Liver (tissue), 9 donors: ENCODE measurements around the gene KLHL40. TPM values are rescaled to one million over a fixed set of nuclear protein-coding genes. Genes with fewer than 3 reads are reported as not detected.

ENCODE experiments used
- DNase-seq: peaks from one replicate; pipeline ENCODE4 v3.0.0-alpha.2; 2017; ENCODE audit warnings: low spot score
- H3K27ac ChIP-seq, 2 donors: one replicate each; pipeline ENCODE4 v1.7.0; 2013; ENCODE audit warnings: inconsistent platforms in 2 of 2, low read length in 2 of 2, control low read depth in 1 of 2, low read depth in 1 of 2, mild to moderate bottlenecking in 1 of 2
- H3K27me3 ChIP-seq, 4 donors: one replicate each; pipeline versions ENCODE4 v1.6.1 to v1.7.0; 2013; ENCODE audit warnings: low read length in 3 of 4, inconsistent platforms in 1 of 4, mild to moderate bottlenecking in 1 of 4, moderate library complexity in 1 of 4; ENCODE audit not compliant: control insufficient read depth in 4 of 4, insufficient read depth in 4 of 4
- H3K36me3 ChIP-seq, 4 donors: one replicate each; pipeline versions ENCODE4 v1.6.1 to v1.7.0; 2013; ENCODE audit warnings: low read length in 3 of 4, mild to moderate bottlenecking in 3 of 4, low read depth in 1 of 4, moderate library complexity in 1 of 4; ENCODE audit not compliant: control insufficient read depth in 4 of 4, insufficient read depth in 3 of 4
- H3K4me1 ChIP-seq, 4 donors: one replicate each; pipeline versions ENCODE4 v1.6.1 to v1.7.0; 2013; ENCODE audit warnings: low read length in 3 of 4, mild to moderate bottlenecking in 3 of 4, moderate library complexity in 1 of 4; ENCODE audit not compliant: control insufficient read depth in 4 of 4, insufficient read depth in 4 of 4
- H3K4me3 ChIP-seq, 3 donors: one replicate each; pipeline versions ENCODE4 v1.6.1 to v1.7.0; 2013; ENCODE audit warnings: low read length in 3 of 3, control low read depth in 1 of 3, low read depth in 1 of 3, mild to moderate bottlenecking in 1 of 3
- H3K9ac ChIP-seq, 2 donors: one replicate each; pipeline ENCODE4 v1.7.0; 2013; ENCODE audit warnings: low read length in 2 of 2, mild to moderate bottlenecking in 2 of 2, moderate library complexity in 2 of 2, control low read depth in 1 of 2, low read depth in 1 of 2
- H3K9me3 ChIP-seq, 4 donors: one replicate each; pipeline versions ENCODE4 v1.6.1 to v1.7.0; 2013; ENCODE audit warnings: low read length in 3 of 4; ENCODE audit not compliant: control insufficient read depth in 4 of 4
- FOXA1 ChIP-seq: IDR thresholded peaks from 2 replicates; pipeline ENCODE4 v1.6.1; 2016; ENCODE audit warnings: antibody characterized with exemption
- FOXA2 ChIP-seq: IDR thresholded peaks from 2 replicates; pipeline ENCODE4 v1.6.1; 2016; ENCODE audit warnings: antibody characterized with exemption
- GABPA ChIP-seq, 2 donors: IDR thresholded peaks in 1 of 2; conservative IDR thresholded peaks in 1 of 2; 2 replicates each; pipeline ENCODE4 v1.6.1; 2016; ENCODE audit warnings: antibody characterized with exemption in 2 of 2, mild to moderate bottlenecking in 1 of 2, moderate library complexity in 1 of 2
- HNF4A ChIP-seq, 2 donors: conservative IDR thresholded peaks; 2 replicates each; pipeline ENCODE4 v1.6.1; 2016; ENCODE audit warnings: antibody characterized with exemption in 2 of 2, mild to moderate bottlenecking in 2 of 2
- HNF4G ChIP-seq: IDR thresholded peaks from 2 replicates; pipeline ENCODE4 v1.6.1; 2016; ENCODE audit warnings: antibody characterized with exemption
- JUND ChIP-seq, 2 donors: IDR thresholded peaks; 2 replicates each; pipeline ENCODE4 v1.6.1; 2016; ENCODE audit warnings: antibody characterized with exemption in 2 of 2
- NR2F2 ChIP-seq: IDR thresholded peaks from 2 replicates; pipeline ENCODE4 v1.6.1; 2016; ENCODE audit warnings: antibody characterized with exemption
- RAD21 ChIP-seq, 2 donors: IDR thresholded peaks; 2 replicates each; pipeline ENCODE4 v1.6.1; 2016; ENCODE audit warnings: antibody characterized with exemption in 2 of 2, mild to moderate bottlenecking in 2 of 2
- RXRA ChIP-seq, 2 donors: IDR thresholded peaks; 2 replicates each; pipeline ENCODE4 v1.6.1; 2017 to 2018; ENCODE audit warnings: antibody characterized with exemption in 2 of 2, mild to moderate bottlenecking in 1 of 2
- SP1 ChIP-seq: IDR thresholded peaks from 2 replicates; pipeline ENCODE4 v1.6.1; 2018; ENCODE audit warnings: antibody characterized with exemption, mild to moderate bottlenecking
- TAF1 ChIP-seq: conservative IDR thresholded peaks from 2 replicates; pipeline ENCODE4 v1.6.1; 2016; ENCODE audit warnings: antibody characterized with exemption, mild to moderate bottlenecking
- YY1 ChIP-seq: IDR thresholded peaks from 2 replicates; pipeline ENCODE4 v1.6.1; 2016; ENCODE audit warnings: antibody characterized with exemption, mild to moderate bottlenecking
- WGBS: extraction: QIAGEN DNeasy Blood & Tissue Kit; methylation state at CpG from one replicate; pipeline ENCODE4 v1.1.7; 2013; 5-methylcytosine and 5-hydroxymethylcytosine counted together
- polyA plus RNA-seq, 2 donors: library from polyadenylated mRNA; stranded (reverse) in 1 of 2; unstranded in 1 of 2; fragments of 200-250 nt in 1 of 2; fragments of >200 nt in 1 of 2; fragmentation: Nextera tagmentation in 1 of 2; extraction: Ambion mirVana in 1 of 2; gene quantifications; one replicate each; pipeline versions ENCODE4 v1.2.1 to v1.2.3, GENCODE V29; 2013 to 2015
- total RNA-seq, 2 donors: library from RNA; depleted of rRNA; stranded (reverse); fragments of >200 nt; gene quantifications; one replicate each; pipeline ENCODE4 v1.2.3, GENCODE V29; 2014
- TF ChIP-seq, protein P1 (sequence below): IDR thresholded peaks from 2 replicates; pipeline ENCODE4 v1.6.1; 2016; ENCODE audit warnings: antibody characterized with exemption
- TF ChIP-seq, protein P2 (sequence below): IDR thresholded peaks from 2 replicates; pipeline ENCODE4 v1.6.1; 2016; ENCODE audit warnings: antibody characterized with exemption, mild to moderate bottlenecking
- TF ChIP-seq, protein P3 (sequence below): IDR thresholded peaks from 2 replicates; pipeline ENCODE4 v1.6.1; 2016; ENCODE audit warnings: antibody characterized with exemption
- TF ChIP-seq, protein P4 (sequence below): IDR thresholded peaks from 2 replicates; pipeline ENCODE4 v1.6.1; 2016; ENCODE audit warnings: antibody characterized with exemption
- TF ChIP-seq, protein P5 (sequence below): fragments of 150-350 bp; IDR thresholded peaks from 2 replicates; pipeline ENCODE4 v1.5.1; 2017; ENCODE audit warnings: improper control_type of control experiment, low read depth, low read length; ENCODE audit not compliant: missing input control
- donor health status: healthy.
- donor health status: healthy.
- donor health status: healthy.
- donor health status: healthy.
- donor health status: healthy.

Gene KLHL40
- total and polyA plus RNA-seq, 4 donors: not detected

DNA sequence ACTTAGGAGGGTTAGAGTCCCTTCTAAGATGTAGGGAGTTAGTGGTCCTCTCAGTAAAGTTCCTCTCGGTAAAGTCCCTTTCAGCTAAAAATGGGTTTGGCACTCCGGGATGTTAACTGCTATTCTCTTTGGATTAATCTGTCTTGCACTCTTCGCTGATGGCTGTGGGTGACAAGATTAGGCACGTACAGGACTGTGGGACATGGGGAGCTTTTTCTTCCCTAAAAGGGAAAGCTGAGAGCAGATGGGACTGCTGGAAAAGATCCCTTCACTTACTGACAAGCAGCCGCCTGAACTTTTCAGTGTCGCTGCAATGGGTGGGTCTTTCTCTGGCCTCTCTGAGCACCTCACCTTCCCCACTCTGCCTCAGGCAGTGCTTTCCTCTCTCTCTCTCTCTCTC, 33.7 kb downstream of the KLHL40 start (continued):
- TF ChIP-seq, protein P1, sequence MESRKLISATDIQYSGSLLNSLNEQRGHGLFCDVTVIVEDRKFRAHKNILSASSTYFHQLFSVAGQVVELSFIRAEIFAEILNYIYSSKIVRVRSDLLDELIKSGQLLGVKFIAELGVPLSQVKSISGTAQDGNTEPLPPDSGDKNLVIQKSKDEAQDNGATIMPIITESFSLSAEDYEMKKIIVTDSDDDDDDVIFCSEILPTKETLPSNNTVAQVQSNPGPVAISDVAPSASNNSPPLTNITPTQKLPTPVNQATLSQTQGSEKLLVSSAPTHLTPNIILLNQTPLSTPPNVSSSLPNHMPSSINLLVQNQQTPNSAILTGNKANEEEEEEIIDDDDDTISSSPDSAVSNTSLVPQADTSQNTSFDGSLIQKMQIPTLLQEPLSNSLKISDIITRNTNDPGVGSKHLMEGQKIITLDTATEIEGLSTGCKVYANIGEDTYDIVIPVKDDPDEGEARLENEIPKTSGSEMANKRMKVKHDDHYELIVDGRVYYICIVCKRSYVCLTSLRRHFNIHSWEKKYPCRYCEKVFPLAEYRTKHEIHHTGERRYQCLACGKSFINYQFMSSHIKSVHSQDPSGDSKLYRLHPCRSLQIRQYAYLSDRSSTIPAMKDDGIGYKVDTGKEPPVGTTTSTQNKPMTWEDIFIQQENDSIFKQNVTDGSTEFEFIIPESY: no peak
- TF ChIP-seq HNF4G: no peak
- no peak for TF ChIP-seq GABPA (IDR thresholded peaks at IDR 0.05 in 1 of 2, conservative IDR thresholded peaks at IDR 0.05 in 1 of 2)
- TF ChIP-seq YY1: no peak

DNA sequence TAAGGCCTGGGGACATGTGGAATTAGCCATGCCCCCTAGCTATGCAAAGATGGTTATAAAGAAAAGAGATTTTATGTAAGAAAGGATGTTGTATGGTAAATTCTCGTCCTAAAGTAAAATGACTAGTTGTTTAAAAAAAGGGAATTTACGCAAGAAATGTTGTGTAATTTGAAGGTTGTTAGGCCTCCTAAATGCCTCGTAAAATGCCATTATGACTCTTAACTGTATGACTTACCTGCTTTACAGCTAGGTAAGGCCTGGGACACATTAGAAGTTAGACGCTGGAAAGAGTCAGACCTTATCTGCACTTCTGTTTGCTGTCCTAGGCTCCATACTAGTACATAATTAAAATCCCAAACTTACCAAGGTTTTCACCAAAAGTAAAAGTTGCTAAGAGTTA, 34.8 kb downstream of the KLHL40 start:
- Histone ChIP-seq H3K9ac (no peak overlapping the region), H3K27ac (no peak overlapping the region), H3K9me3 (no peaks in the 10 kb centered on the region), H3K4me1 (no peaks in the 10 kb centered on the region), H3K4me3 (no peak overlapping the region), H3K27me3 (no peaks in the 10 kb centered on the region), H3K36me3 (no peaks in the 10 kb centered on the region)
- no peak for TF ChIP-seq TAF1
- no peak for TF ChIP-seq FOXA1
- TF ChIP-seq, protein P2, sequence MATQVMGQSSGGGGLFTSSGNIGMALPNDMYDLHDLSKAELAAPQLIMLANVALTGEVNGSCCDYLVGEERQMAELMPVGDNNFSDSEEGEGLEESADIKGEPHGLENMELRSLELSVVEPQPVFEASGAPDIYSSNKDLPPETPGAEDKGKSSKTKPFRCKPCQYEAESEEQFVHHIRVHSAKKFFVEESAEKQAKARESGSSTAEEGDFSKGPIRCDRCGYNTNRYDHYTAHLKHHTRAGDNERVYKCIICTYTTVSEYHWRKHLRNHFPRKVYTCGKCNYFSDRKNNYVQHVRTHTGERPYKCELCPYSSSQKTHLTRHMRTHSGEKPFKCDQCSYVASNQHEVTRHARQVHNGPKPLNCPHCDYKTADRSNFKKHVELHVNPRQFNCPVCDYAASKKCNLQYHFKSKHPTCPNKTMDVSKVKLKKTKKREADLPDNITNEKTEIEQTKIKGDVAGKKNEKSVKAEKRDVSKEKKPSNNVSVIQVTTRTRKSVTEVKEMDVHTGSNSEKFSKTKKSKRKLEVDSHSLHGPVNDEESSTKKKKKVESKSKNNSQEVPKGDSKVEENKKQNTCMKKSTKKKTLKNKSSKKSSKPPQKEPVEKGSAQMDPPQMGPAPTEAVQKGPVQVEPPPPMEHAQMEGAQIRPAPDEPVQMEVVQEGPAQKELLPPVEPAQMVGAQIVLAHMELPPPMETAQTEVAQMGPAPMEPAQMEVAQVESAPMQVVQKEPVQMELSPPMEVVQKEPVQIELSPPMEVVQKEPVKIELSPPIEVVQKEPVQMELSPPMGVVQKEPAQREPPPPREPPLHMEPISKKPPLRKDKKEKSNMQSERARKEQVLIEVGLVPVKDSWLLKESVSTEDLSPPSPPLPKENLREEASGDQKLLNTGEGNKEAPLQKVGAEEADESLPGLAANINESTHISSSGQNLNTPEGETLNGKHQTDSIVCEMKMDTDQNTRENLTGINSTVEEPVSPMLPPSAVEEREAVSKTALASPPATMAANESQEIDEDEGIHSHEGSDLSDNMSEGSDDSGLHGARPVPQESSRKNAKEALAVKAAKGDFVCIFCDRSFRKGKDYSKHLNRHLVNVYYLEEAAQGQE: no peak
- TF ChIP-seq, protein P3, sequence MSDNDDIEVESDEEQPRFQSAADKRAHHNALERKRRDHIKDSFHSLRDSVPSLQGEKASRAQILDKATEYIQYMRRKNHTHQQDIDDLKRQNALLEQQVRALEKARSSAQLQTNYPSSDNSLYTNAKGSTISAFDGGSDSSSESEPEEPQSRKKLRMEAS: no peak
- TF ChIP-seq, protein P1: no peak
- TF ChIP-seq NR2F2: no peak
- TF ChIP-seq HNF4G: no peak
- no peak for TF ChIP-seq SP1
- no peak for TF ChIP-seq GABPA (IDR thresholded peaks at IDR 0.05 in 1 of 2, conservative IDR thresholded peaks at IDR 0.05 in 1 of 2)
- TF ChIP-seq HNF4A (conservative IDR thresholded peaks at IDR 0.05): no peak
- TF ChIP-seq, protein P4, sequence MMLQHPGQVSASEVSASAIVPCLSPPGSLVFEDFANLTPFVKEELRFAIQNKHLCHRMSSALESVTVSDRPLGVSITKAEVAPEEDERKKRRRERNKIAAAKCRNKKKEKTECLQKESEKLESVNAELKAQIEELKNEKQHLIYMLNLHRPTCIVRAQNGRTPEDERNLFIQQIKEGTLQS: no peak
- no peak for TF ChIP-seq JUND (IDR thresholded peaks at IDR 0.05)
- DNase-seq: no peak
- 79% methylated on average over 4 of the region's 4 CpGs for WGBS

DNA sequence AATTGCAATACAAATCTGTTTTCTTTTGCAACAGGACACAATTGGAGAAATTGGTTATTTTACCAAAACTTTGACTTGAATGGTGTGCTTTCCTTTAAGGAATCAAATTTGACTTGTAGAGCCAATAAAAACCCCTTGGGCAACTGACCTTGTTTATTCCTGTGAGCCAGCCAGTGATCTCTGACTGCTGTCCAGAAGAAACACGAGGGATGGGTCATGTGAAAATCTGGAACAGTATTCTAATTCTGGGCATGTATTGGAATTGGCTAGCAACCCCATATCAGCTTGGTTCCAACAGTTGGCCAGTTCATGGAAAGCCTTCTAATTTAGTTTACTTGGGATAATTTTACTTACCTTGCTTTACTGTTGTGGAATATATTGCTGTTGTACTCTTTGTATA, 36.4 kb downstream of the KLHL40 start:
- Histone ChIP-seq H3K4me1 (no peaks in the 10 kb centered on the region), H3K9me3 (no peaks in the 10 kb centered on the region), H3K27me3 (no peaks in the 10 kb centered on the region), H3K9ac (no peak overlapping the region), H3K36me3 (no peaks in the 10 kb centered on the region), H3K27ac (no peak overlapping the region), H3K4me3 (no peak overlapping the region)
- DNase-seq: peak; percentile 10
- WGBS: 37% methylated on average over 1 of the region's 1 CpG
- TF ChIP-seq TAF1: no peak
- TF ChIP-seq RXRA (IDR thresholded peaks at IDR 0.05): no peak
- no peak for TF ChIP-seq RAD21 (IDR thresholded peaks at IDR 0.05)
- TF ChIP-seq, protein P5, sequence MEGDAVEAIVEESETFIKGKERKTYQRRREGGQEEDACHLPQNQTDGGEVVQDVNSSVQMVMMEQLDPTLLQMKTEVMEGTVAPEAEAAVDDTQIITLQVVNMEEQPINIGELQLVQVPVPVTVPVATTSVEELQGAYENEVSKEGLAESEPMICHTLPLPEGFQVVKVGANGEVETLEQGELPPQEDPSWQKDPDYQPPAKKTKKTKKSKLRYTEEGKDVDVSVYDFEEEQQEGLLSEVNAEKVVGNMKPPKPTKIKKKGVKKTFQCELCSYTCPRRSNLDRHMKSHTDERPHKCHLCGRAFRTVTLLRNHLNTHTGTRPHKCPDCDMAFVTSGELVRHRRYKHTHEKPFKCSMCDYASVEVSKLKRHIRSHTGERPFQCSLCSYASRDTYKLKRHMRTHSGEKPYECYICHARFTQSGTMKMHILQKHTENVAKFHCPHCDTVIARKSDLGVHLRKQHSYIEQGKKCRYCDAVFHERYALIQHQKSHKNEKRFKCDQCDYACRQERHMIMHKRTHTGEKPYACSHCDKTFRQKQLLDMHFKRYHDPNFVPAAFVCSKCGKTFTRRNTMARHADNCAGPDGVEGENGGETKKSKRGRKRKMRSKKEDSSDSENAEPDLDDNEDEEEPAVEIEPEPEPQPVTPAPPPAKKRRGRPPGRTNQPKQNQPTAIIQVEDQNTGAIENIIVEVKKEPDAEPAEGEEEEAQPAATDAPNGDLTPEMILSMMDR: no peak
- no peak for TF ChIP-seq FOXA2
- no peak for TF ChIP-seq HNF4A (conservative IDR thresholded peaks at IDR 0.05)
- no peak for TF ChIP-seq SP1
- TF ChIP-seq, protein P1: no peak
- TF ChIP-seq GABPA (IDR thresholded peaks at IDR 0.05 in 1 of 2, conservative IDR thresholded peaks at IDR 0.05 in 1 of 2): no peak
- TF ChIP-seq FOXA1: no peak
- TF ChIP-seq, protein P3: no peak
- no peak for TF ChIP-seq HNF4G
- no peak for TF ChIP-seq NR2F2
- TF ChIP-seq JUND (IDR thresholded peaks at IDR 0.05): no peak
